Activated T-helper 1 cell treated with Interleukin-2 at 50 U/mL for 16 hours (primary cell): ENCODE data around the gene TRMT5.

Experiments
- DNase-seq: peaks from one replicate; pipeline ENCODE4 v3.0.0-alpha.2; 2020; ENCODE audit warnings: low read depth

TRMT5 gene, protein sequence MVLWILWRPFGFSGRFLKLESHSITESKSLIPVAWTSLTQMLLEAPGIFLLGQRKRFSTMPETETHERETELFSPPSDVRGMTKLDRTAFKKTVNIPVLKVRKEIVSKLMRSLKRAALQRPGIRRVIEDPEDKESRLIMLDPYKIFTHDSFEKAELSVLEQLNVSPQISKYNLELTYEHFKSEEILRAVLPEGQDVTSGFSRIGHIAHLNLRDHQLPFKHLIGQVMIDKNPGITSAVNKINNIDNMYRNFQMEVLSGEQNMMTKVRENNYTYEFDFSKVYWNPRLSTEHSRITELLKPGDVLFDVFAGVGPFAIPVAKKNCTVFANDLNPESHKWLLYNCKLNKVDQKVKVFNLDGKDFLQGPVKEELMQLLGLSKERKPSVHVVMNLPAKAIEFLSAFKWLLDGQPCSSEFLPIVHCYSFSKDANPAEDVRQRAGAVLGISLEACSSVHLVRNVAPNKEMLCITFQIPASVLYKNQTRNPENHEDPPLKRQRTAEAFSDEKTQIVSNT

DNA sequence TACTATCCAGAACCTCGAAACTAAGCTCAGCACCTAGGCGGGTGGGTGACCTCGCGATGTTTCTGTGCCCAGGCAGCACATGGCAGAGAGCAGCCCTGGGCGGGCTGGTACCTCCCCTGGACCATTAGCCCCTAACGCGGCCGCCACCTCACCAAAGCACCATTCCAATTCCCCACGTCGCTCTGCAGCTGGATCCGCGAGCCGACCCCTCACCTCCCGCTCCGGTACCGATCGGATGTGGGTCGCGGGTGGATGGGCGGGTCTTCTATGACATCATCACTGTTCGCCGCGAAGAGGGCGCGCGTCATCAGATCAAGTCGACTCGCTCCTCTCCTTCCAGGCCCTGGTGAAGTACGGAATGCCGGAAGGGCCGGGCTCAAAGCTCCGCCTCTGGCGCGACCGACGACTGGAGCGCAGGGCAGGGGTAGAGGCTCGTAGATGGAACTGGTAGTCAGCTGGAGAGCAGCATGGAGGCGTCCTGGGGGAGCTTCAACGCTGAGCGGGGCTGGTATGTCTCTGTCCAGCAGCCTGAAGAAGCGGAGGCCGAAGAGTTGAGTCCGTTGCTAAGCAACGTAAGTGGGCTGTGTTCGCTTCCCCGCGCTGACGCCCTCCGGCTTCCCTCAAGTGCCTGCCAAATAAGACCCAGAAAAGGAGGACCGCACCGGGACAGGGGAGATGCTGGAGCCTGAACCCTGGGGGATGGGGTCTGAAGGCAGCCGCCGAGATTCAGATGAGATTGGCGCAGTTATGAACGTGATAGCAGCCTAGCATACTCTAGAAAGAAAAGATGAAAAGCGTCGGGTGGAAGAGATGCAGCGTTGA is at the start of gene TRMT5, which contains the start of gene SLC38A6:
TRMT5 (minus strand) TSS at position 269 of the 822 bp plus-strand sequence; CDS start at position 163, 106 bp downstream.
SLC38A6 (plus strand) TSS at position 435 of the 822 bp plus-strand sequence; CDS start at position 468, 33 bp downstream.
- peak; percentile 82 for DNase-seq

DNA sequence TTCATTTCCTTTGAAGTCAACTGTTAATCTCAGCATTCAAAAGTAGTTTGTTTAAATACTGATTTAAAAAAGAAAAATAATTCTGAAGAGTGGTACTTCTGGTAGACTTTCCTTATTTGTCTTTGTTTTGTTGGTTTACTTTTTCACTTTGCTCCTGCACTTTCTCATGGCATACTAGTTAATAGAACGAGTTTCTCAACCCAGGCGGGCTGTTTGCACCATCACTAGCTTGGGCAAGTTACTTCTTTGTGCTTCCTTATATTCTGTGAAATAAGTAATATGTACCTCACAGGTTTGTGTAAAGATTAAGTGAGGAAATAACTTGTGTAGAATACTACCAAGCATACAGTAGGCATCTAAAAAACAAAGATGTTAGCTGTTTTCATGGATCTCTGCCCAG is 45.6 kb upstream of the TRMT5 start:
- DNase-seq: no peak

DNA sequence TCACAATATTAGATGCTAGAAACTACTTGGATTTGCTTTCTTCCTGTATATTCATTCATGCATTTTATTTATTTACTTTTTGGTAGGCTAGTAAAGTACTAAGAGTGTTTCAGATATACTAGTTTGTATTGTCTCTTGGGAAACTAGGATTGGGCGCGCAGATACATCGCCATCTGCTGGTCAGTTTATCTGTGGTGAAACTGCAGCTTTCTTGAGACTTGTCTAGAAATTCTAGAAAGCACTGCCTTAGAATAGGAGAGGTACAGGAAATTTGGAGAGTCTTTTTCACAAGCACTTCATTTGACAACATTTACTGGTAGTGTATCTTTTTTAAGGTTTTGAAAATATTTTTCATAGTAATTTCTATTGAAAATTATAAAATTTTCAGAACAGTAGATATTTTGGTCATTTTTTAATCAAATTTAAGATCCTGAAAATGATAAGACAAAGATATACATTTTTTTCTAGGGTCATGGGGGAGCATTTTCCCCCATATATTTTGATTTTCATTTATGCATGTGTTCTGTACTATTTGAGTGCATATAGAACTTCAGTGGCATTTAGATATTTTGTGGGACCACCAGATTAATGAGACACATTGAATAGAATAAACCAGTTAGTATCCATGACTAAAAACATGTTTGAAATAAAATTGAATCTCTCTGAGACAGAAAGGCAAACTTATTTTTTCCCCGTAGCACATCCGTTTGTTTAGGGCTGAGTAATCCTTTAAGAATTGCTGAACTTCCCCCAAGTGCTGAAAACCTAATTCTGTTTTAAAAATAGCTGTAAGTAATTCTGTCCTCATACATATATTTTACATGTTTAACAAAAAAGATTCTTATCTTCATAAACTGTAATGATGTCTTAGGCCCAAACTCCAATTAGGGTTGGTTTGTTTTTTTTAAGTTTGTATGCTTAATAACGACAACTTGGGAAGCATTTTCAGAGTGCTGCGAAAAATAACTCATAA is 44.7 kb upstream of the TRMT5 start:
- DNase-seq: peak; percentile 3

DNA sequence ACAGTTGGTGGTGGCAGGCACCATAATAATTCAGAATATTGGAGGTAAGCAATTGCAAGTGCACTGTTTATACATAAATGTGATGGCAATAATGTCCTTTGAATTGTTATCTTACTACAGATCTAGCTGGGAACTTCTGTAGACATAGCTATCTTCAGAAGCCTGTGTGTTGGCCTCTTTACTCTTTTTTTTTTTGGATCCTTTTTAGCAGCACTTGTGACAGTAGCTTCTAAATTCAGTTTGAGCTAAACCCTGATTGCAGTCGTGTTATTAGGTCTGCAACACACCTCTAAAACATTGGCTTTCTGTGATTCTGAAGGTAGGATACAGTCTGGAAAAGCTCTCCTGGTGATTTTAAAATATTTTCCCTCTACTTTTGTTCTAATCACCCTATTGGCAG is 38.7 kb upstream of the TRMT5 start:
- no peak for DNase-seq

DNA sequence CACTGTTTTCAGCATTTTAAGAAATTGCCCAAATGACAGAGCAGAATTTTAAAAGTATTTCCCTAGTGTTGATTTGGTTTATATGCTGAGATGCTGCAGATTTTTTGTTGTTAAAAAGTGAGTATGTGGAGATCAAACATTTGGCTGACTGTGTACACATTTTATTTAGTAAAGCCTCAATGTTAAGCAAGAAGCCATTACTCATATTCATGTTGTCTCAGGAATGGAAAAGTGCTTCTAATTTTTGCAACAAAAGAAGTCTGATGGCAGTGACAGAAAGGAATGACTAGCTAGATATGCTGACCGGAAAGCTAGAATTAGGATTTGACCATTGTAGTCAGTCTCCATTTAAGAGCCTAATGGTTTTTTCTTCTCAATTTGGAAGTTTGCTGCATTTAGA is 22.7 kb upstream of the TRMT5 start:
- DNase-seq: no peak

DNA sequence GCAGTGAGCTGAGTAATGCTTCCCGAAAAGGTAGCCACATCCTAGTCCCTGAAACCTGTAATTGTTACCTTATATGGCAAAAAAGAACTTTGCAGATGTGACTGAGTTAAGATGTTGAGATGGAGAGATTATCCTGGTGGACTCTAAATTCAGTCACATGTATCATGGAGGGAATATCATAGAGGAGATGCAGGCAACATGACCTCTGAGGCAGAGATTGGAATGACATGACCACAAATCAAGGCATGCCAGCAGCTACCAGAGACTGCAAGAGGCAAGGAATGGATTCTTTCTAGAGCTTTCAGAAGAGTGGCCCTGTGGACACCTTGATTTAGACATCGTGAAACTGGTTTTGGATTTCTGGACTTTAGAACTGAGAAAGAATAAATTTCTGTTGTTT is 18.7 kb upstream of the TRMT5 start:
- DNase-seq: no peak

DNA sequence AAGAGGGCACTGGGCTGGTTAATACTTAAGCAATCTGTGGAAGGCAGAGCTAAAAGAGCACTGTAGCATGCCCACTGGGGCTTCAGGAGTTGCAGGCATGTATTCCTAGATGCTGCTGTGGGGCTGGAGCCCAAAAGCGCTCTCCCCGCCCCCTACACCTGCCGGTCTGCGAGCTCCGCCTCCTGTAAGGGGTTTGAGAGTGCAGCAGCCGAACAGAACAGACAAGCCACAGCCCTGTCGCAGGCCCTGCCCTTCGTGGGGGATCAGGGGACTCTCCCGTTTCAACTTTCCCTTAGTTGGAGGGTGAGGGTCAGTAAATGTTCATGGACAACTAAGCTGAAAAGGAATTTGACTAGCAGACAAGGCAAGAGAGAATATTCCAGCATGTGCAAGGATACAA is 17.7 kb upstream of the TRMT5 start:
- DNase-seq: no peak

DNA sequence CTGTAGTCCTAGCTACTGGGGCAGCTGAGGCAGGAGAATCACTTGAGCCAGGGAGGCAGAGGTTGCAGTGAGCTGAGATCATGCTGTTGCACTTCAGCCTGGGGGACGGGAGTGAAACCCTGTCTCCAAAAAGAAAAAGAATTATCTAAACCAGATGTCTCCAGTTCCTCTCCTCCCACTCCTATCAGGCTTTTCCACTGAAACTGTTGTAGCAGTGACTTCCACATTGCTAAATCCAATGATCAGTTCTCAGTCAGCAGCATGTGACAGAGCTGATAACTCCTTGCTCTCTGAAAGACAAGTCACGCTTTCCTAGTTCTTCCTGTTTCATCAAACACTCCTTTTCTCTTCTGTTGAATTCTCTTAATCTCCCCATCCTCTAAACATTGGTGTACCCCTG is 8.7 kb upstream of the TRMT5 start:
- DNase-seq: no peak

DNA sequence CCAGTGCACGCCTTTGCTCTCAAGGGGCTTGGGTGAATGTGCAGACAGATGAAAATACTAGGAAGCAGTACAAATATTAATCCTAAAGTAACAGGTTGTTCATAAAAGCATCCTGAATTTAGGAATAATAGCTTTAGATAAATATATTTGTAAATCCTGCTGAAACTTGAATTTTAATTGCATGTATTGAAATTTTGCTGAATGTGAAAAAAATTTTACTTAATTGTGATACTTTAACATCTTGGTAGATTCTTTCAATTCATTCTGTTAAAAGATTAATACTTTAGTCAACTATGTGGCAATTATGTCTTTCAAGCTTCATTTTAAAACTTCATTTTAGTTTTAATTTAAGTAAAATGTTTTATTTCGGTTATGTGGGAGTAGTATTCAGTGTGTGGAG is 5.6 kb upstream of the TRMT5 start:
- no peak for DNase-seq

DNA sequence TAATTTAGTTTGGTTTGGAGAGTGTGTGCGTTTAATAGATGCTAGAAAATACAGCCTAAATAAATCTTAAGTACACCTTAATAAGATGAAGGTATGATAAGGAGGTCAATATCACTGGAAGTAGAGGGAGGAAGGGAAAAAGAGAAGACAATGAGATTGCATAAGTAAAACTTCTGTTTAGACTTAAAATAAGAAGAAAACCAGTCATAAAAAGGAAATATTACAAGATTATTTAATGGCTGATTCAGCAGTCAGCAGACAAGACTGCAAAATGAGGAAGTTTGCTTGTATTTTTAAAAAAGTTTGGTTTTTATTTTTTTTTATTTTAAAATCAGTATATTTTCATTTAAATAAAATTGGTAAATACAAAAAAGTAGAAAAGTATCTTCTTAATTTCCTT is 3.3 kb upstream of the TRMT5 start:
- no peak for DNase-seq

DNA sequence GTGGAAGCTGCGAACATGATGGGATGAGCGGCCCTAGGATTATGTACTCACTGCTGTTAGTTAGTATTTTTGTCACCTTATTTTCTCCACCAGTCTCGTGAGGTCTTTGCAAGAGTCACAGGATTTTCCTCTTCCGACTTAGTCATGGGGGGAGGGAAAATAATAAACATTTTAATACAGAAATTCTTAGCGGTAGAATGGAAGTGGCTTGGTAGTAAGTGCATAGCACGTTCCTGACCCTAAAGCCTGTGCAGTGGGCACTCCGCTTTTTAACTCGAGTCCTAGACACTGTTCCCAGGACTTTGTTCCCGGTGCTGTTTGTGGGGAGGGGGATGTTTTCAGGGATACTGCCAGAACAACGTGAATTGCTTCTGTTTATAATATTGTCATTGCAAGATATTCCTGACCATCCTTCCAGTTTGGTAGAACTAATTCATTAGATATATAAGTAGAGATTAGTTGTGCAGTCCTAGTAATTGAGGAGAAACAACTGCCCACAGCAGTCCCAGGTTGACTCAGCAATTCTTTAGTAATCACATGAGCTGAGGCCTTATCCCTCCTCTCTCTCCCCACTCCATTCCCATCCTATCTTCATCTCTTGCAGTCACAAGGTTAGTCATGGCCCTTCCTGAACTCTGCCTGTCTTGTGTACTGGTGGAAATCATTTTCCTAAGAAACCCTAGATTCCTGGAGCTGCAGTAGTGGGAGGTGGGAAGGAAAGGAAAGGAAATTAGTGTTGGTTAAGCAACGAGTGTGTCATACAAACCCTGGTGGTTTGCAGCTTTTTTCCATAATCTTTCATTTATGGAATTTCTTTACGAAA is 965 bp upstream of the TRMT5 start:
- no peak for DNase-seq

DNA sequence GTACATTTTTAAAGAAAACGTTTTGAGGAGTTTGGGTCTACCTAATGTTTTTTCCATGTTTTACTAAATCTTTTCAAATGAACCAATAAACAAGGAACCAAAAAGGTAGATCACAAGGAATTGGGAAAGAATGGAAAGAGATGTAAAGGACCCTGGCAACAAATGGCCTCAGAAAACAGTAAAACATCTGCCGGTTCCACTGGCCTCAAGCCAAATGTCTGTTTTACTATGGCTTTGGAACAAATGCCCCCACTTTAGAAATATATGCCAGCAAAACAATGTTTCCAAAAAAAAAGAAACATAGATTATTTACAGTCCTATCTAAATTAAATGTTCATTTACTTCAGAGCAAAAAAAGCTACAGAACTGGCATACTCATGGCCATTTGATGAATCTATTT is 3.0 kb downstream of the TRMT5 start:
- no peak for DNase-seq

DNA sequence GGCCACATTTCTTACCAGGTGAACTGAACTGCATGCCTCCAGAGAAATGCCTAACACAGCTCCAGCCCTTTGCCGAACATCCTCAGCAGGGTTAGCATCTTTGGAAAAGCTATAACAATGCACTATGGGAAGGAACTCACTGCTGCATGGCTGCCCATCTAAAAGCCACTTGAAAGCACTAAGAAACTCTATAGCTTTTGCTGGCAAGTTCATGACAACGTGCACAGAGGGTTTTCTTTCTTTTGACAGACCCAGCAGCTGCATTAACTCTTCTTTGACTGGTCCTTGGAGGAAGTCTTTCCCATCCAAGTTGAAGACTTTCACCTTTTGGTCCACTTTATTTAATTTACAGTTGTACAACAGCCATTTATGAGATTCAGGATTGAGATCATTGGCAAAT is 5.3 kb downstream of the TRMT5 start:
- DNase-seq: no peak

DNA sequence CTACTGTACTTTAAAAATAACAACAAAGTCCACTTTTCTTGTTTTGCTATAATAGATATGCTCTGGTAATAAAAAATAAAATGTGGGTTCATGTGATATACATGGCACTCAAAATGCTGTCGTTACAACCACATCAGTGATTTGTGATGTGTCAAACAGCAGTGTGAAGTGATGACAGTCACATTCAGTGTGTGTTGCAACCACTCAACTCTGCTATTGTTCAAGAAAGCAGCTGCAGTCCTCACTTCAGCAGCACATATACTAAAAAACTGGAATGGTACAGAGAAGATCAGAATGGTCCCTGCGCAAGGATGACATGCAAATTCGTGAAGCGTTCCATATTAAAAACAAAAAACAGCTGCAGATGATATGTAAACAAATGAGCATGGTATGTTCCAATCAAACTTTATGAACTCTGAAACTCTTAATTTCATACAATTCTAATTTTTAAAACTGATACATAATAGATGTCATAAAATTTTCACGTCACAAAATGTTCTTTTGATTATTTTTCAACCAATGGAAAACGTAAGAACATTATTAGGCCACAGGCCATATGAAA is 6.7 kb downstream of the TRMT5 start:
- DNase-seq: no peak

DNA sequence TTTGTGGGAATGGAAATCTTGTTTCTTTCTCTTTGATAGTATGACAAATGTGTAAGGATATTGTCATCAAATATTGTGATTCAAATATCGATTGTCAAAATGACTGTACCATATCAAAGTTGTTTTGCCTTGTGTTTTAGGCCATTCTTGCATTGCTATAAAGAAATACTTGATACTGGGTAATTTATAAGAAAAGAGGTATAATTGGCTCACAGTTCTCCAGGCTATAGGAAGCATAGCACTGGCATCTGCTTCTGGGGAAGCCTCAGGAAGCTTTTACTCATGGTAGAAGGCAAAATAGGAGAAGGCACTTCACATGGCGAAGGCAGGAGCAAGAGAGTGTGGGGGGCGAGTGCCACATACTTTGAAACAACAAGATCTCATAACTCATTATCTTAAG is 7.8 kb downstream of the TRMT5 start:
- no peak for DNase-seq

DNA sequence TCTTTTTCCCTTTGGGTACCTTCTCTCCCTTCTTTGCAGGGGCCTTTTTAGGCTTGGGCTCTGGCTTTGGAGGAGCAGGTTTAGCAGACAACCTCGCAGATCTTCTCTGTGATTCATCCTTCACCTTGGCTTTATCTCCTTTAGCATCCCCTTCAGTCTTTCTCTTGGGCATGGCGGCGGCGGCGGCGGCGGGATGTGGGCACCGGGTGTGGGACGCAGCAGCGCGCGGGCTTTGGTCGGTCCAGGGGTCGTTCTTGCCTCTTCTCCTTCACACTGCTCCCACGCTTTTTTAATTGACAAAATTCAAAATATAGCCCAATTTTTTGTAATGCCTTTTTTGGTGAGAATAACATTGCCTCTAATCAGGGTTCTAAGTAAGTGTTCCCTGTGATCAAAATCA is 8.6 kb downstream of the TRMT5 start:
- DNase-seq: no peak

DNA sequence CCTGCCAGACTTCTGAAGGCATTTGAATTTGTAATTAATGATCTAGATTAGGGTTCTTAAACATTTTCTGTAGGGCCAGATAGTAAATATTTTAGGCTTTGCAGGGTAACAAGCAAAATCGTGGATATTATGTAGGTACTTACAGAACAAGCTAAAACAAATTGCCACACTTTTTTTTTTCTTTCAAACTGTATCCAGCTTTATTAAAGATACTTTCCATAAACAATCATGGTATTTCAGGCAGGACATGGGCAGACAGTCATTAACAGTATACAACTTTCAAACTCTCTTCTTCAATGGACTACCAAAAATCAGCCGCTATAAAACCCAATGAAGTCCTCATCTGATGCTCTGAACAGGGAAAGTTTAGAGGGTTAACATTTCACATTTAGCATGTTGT is 9.6 kb downstream of the TRMT5 start:
- DNase-seq: no peak

DNA sequence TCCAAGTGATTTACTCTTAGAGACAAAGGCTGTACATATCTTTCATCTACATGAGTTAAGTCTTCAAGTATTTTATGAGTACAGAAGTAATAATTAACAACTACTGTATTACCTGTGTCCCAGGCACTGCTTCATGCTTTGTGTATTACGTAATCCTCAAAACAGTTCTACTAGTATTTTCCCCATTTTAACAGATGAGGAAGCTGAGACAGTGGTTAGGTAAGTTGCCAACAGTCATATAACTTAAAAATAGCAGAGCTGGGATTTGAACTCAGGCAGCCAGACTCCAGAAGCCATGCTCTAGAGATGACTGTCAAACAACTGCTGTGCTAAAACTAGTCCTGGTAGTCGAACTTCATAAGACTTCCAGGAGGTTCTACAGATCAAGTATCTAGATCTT is 10.7 kb downstream of the TRMT5 start:
- no peak for DNase-seq

DNA sequence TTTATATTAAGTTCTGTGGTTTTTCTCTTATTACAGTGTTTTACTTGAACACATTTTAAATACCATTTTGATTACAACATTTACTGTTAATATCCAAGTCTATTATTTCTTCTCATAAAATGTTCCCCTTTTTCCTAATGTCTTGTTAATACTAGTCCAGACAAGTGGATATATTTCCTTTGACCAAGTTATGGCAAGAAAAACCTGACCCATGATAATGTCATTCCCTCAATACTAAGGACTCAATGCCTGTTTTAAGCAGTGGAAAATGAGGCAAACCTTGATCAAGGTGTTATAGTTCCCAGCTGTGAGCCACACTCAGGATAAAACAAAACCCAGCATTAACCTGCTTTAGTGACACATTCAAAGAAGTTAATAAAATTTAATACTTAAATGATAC is 12.2 kb downstream of the TRMT5 start:
- DNase-seq: no peak

DNA sequence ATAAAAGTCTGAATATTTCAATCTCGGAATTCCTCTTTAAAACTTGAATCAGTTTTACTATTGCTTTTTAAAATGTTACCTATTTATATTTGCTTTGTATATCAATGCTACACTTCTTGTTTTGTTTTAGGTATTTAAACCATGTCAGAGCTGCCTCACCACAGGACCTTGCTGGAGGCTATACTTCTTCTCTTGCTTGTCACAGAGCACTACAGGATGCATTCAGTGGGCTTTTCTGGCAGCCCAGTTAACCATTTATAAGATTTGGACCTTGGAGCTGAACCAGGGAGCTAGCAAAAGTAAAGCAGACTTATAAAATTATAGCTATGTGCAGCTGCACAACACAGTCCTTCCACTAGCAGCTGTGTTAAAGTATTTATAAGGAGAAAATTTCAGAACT is 12.8 kb downstream of the TRMT5 start:
- no peak for DNase-seq

DNA sequence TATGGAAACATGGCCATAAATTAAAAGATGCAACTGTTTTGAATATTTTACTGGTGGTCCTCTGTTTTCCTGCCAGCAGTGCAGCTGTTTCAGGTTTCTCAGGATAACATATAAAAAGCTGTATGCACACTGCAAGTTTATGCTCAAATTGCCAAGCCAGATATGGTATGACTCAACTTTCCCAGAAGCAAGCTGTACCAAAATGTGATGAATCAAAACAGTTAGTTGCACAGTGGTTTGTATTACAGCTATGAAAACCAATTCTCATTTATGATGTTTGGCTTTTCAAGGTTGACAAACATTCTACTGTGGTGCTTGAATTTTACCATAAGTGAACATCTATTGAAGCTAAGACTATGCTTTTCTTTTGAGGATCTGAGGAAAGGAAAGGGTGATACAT is 15.5 kb downstream of the TRMT5 start:
- no peak for DNase-seq
